ENCODE measurements around the gene NMRAL1.

DNA sequence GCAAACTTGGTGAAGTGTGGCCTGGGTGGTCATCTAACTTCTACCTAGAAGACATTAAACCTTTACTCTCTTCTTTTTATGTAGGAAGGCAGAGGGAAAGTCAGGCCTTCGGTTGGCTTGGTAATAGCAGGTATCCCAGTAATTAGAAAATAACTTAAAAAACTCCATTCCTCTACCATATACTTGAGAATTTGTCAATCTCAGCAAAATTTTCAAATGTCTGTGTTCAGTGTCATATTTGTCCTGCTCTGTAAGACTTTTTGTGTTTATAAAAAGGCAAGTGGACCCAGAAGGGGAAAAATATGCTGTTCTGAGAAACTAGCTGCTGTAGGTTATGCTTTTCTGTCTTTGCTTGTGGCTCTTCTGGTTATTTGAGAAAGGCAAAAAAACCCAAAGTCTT, 7.5 kb upstream of the NMRAL1 start:
- TF ChIP-seq, protein P1, sequence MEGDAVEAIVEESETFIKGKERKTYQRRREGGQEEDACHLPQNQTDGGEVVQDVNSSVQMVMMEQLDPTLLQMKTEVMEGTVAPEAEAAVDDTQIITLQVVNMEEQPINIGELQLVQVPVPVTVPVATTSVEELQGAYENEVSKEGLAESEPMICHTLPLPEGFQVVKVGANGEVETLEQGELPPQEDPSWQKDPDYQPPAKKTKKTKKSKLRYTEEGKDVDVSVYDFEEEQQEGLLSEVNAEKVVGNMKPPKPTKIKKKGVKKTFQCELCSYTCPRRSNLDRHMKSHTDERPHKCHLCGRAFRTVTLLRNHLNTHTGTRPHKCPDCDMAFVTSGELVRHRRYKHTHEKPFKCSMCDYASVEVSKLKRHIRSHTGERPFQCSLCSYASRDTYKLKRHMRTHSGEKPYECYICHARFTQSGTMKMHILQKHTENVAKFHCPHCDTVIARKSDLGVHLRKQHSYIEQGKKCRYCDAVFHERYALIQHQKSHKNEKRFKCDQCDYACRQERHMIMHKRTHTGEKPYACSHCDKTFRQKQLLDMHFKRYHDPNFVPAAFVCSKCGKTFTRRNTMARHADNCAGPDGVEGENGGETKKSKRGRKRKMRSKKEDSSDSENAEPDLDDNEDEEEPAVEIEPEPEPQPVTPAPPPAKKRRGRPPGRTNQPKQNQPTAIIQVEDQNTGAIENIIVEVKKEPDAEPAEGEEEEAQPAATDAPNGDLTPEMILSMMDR (IDR thresholded peaks at IDR 0.05) = no peak
- TF ChIP-seq EP300 (IDR thresholded peaks at IDR 0.05) (no peak), POLR2AphosphoS5 (IDR thresholded peaks at IDR 0.05) (no peak)

Measured in upper lobe of left lung (tissue), 4 donors.